Gastroesophageal sphincter (tissue), 3 donors: ENCODE results near the gene TCL1A.

ENCODE experiments used
- EP300 ChIP-seq: sonication (generic); formaldehyde crosslinking; IDR thresholded peaks from one replicate; pipeline ENCODE4 v1.6.1; 2017; ENCODE audit warnings: antibody characterized with exemption, mild to moderate bottlenecking
- POLR2A ChIP-seq, 2 donors: fragments of 450-650 bp; IDR thresholded peaks; one replicate each; pipeline ENCODE4 v1.6.1; 2017; ENCODE audit warnings: antibody characterized with exemption in 2 of 2, mild to moderate bottlenecking in 2 of 2, moderate library complexity in 1 of 2
- POLR2AphosphoS5 ChIP-seq: sonication (generic); formaldehyde crosslinking; IDR thresholded peaks from one replicate; pipeline ENCODE4 v1.6.1; 2017; ENCODE audit warnings: antibody characterized with exemption
- TF ChIP-seq, protein P1 (sequence below), 4 experiments: fragments of 200-600 bp in 2 of 4; fragments of 450-650 bp in 2 of 4; sonication (generic) in 1 of 4; IDR thresholded peaks; one replicate each; pipeline ENCODE4 v1.5.1; 2017 to 2019; ENCODE audit warnings: antibody characterized with exemption in 4 of 4, mild to moderate bottlenecking in 2 of 4, moderate library complexity in 2 of 4

DNA sequence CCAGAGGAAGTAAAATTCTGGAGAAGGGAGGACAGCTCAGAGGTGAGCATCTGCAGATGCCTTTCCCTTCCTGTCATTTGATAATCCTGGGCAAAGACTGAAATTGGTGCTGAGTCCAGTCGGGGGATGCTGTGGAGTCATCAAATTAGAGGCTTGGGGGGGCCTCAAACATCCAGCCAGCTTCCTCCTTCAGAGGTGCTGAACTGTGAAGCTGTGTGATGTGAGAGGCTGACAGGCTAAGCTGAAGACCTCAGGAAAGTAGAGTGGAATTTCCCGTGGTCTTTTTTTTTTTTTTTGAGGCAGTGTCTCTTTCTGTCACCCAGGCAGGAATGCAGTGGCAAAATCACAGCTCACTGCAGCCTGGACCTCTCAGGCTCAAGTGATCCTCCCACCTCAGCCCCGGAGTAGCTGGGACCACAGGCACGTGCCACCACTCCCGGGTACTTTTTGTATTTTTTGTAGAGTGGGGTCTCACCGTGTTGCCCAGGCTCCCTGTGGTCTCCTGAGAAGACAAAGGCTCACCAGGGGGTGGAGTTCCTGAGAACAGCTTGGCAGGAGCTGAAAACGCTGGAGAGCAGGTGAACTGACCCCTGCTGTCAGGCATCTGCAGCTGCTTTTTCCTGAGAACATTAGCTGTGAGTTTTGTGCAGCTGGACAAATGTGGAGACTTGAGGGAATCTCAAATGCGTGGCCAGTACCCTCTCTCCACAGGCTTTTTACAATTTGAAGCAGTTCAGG is 33.8 kb downstream of the TCL1A start:
- TF ChIP-seq, protein P1, sequence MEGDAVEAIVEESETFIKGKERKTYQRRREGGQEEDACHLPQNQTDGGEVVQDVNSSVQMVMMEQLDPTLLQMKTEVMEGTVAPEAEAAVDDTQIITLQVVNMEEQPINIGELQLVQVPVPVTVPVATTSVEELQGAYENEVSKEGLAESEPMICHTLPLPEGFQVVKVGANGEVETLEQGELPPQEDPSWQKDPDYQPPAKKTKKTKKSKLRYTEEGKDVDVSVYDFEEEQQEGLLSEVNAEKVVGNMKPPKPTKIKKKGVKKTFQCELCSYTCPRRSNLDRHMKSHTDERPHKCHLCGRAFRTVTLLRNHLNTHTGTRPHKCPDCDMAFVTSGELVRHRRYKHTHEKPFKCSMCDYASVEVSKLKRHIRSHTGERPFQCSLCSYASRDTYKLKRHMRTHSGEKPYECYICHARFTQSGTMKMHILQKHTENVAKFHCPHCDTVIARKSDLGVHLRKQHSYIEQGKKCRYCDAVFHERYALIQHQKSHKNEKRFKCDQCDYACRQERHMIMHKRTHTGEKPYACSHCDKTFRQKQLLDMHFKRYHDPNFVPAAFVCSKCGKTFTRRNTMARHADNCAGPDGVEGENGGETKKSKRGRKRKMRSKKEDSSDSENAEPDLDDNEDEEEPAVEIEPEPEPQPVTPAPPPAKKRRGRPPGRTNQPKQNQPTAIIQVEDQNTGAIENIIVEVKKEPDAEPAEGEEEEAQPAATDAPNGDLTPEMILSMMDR (IDR thresholded peaks at IDR 0.05): no peak
- TF ChIP-seq POLR2AphosphoS5 (no peak), POLR2A (IDR thresholded peaks at IDR 0.05) (no peak), EP300 (no peak)
